ENCODE data around the gene FARP1.

FARP1 gene

GRCh38 chr13:98142380-98143156 lies at the start of gene FARP1:
TSS of gene FARP1 (plus strand) at chr13:98143094. CDS start at chr13:98213243, 70,149 bp downstream.
- peak; percentile 21 for DNase-seq

GRCh38 chr13:98094678-98095266 lies 48.1 kb upstream of the FARP1 start:
- no peak for DNase-seq

GRCh38 chr13:98096059-98096458 lies 46.8 kb upstream of the FARP1 start:
- no peak for DNase-seq

- no peak for DNase-seq
Observed at GRCh38 chr13:98097749-98098148, 45.1 kb upstream of the FARP1 start.

- DNase-seq: no peak
Observed at GRCh38 chr13:98098516-98098915, 44.4 kb upstream of the FARP1 start.

GRCh38 chr13:98099627-98100026 lies 43.3 kb upstream of the FARP1 start:
- DNase-seq: no peak

GRCh38 chr13:98100481-98100880 lies 42.4 kb upstream of the FARP1 start:
- no peak for DNase-seq

- DNase-seq: no peak
Observed at GRCh38 chr13:98103531-98103930, 39.4 kb upstream of the FARP1 start.

- no peak for DNase-seq
Observed at GRCh38 chr13:98103942-98104880, 38.7 kb upstream of the FARP1 start.

GRCh38 chr13:98105929-98106336 lies 37.0 kb upstream of the FARP1 start:
- DNase-seq: no peak

- DNase-seq: no peak
Observed at GRCh38 chr13:98108341-98108740, 34.6 kb upstream of the FARP1 start.

- DNase-seq: no peak
Observed at GRCh38 chr13:98109226-98109853, 33.6 kb upstream of the FARP1 start.

- no peak for DNase-seq
Observed at GRCh38 chr13:98110749-98111148, 32.1 kb upstream of the FARP1 start.

- no peak for DNase-seq
Observed at GRCh38 chr13:98111168-98112098, 31.5 kb upstream of the FARP1 start.

GRCh38 chr13:98112456-98112855 lies 30.4 kb upstream of the FARP1 start:
- no peak for DNase-seq

- no peak for DNase-seq
Observed at GRCh38 chr13:98118865-98119264, 24.0 kb upstream of the FARP1 start.

- no peak for DNase-seq
Observed at GRCh38 chr13:98123176-98123575, 19.7 kb upstream of the FARP1 start.

GRCh38 chr13:98129059-98129746 lies 13.7 kb upstream of the FARP1 start:
- DNase-seq: no peak

GRCh38 chr13:98133946-98134345 lies 8.9 kb upstream of the FARP1 start:
- DNase-seq: no peak

GRCh38 chr13:98134901-98135300 lies 8.0 kb upstream of the FARP1 start:
- DNase-seq: no peak

GRCh38 chr13:98141091-98141490 lies 1.8 kb upstream of the FARP1 start:
- DNase-seq: no peak
